ENCODE results near the gene CCDC174.

GRCh38 chr3:14630404-14631100 lies 21.0 kb upstream of the CCDC174 start:
- TF ChIP-seq CTCF (conservative IDR thresholded peaks at IDR 0.05; ENCODE audit: low read length) (no peak), EZH2phosphoT487 (IDR thresholded peaks at IDR 0.05; ENCODE audit: borderline replicate concordance) (no peak)

All from Loucy (cell line).